ENCODE data around the gene LAMTOR1. TPM values are rescaled to one million over a fixed set of nuclear protein-coding genes. Genes with fewer than 3 reads are reported as not detected.

LAMTOR1 gene
- total RNA-seq, 1 donor from 2014 or later = 65.8 TPM

DNA sequence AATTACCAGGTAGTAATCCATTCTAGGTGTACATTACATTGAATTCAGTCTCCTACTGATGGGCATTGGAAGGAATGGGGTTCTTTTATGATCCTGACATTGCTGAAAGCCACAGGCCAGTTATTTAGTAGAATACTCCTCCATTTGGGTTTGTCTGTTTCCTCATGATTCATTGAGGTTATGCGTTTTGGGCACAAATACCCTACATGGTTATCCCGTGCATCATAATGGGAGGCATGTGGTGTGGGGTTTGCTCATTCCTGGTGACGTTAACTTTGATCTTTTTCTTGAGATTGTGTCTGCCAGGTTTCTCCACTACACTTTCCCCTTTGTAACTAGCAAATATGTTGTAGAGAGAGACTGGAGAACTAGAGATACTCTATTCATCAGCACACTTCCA, 38.0 kb upstream of the LAMTOR1 start:
- Histone ChIP-seq H3K4me3 (ENCODE audit: insufficient read depth, low read depth, low read length) (no peak overlapping the region), H4K20me1 (ENCODE audit: insufficient read depth, low read length) (no peaks in the 10 kb centered on the region), H3K9me3 (ENCODE audit: insufficient read depth, low read depth, low read length) (no peaks in the 10 kb centered on the region), H3K27me3 (ENCODE audit: insufficient read depth, low read length) (no peaks in the 10 kb centered on the region), H3K4me2 (ENCODE audit: low read length) (peak overlapping the region; percentile 61), H3K9ac (ENCODE audit: low read length) (peak overlapping the region; percentile 52), H3K4me1 (ENCODE audit: insufficient read depth, low read length) (peaks cover 20% of the 10 kb centered on the region), H3K36me3 (ENCODE audit: insufficient read depth, low read length) (no peaks in the 10 kb centered on the region), H3K79me2 (ENCODE audit: insufficient read depth, low read length) (no peaks in the 10 kb centered on the region), H3K27ac (ENCODE audit: low read depth, low read length) (peak overlapping the region; percentile 74), H2AFZ (ENCODE audit: low read depth, low read length) (no peak overlapping the region)
- Mint-ChIP-seq H3K4me1 (ENCODE audit: low read depth, unreplicated experiment) (peaks cover 18% of the 10 kb centered on the region), H3K4me3 (ENCODE audit: unreplicated experiment) (no peak overlapping the region), H3K9me3 (ENCODE audit: unreplicated experiment) (no peaks in the 10 kb centered on the region), H3K27ac (ENCODE audit: unreplicated experiment) (peak overlapping the region; percentile 56), H3K36me3 (ENCODE audit: low read depth, unreplicated experiment) (no peaks in the 10 kb centered on the region), H3K27me3 (ENCODE audit: low read depth, unreplicated experiment) (no peaks in the 10 kb centered on the region)
- DNase-seq (ENCODE audit: low read depth) (peak; percentile 96), FAIRE-seq (peak; percentile 93)
- TF ChIP-seq, protein P1, sequence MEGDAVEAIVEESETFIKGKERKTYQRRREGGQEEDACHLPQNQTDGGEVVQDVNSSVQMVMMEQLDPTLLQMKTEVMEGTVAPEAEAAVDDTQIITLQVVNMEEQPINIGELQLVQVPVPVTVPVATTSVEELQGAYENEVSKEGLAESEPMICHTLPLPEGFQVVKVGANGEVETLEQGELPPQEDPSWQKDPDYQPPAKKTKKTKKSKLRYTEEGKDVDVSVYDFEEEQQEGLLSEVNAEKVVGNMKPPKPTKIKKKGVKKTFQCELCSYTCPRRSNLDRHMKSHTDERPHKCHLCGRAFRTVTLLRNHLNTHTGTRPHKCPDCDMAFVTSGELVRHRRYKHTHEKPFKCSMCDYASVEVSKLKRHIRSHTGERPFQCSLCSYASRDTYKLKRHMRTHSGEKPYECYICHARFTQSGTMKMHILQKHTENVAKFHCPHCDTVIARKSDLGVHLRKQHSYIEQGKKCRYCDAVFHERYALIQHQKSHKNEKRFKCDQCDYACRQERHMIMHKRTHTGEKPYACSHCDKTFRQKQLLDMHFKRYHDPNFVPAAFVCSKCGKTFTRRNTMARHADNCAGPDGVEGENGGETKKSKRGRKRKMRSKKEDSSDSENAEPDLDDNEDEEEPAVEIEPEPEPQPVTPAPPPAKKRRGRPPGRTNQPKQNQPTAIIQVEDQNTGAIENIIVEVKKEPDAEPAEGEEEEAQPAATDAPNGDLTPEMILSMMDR (IDR thresholded peaks at IDR 0.05; ENCODE audit: insufficient read depth, low read depth, low read length) = no peak
- TF ChIP-seq EZH2 (IDR thresholded peaks at IDR 0.05; ENCODE audit: insufficient read depth, low read length) = no peak

DNA sequence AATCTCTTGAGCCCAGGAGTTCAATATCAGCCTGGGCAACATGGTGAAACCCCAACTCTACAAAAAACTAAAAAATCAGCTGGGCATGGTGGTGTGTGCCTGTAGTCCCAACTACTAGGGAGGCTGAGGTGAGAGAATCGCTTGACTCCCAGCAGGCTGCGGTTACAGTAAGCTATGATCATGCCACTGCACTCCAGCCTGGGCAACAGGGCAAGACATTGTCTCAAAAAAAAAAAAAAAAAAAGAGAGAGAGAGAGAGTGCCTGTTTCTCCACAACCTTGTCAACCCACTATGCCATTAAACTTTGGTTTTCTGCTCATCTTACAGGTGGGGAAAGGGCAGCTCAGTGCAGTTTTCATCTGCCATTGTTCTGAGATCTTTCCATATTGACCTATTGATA, 37.6 kb upstream of the LAMTOR1 start:
- Mint-ChIP-seq H3K36me3 (ENCODE audit: low read depth, unreplicated experiment) (no peaks in the 10 kb centered on the region), H3K4me3 (ENCODE audit: unreplicated experiment) (no peak overlapping the region), H3K4me1 (ENCODE audit: low read depth, unreplicated experiment) (peaks cover 18% of the 10 kb centered on the region), H3K27me3 (ENCODE audit: low read depth, unreplicated experiment) (peaks cover 3% of the 10 kb centered on the region), H3K27ac (ENCODE audit: unreplicated experiment) (no peak overlapping the region), H3K9me3 (ENCODE audit: unreplicated experiment) (no peaks in the 10 kb centered on the region)
- TF ChIP-seq EZH2 (IDR thresholded peaks at IDR 0.05; ENCODE audit: insufficient read depth, low read length) = no peak
- TF ChIP-seq, protein P1 (IDR thresholded peaks at IDR 0.05; ENCODE audit: insufficient read depth, low read depth, low read length) = no peak
- no peak overlapping the region for H3K9ac ChIP-seq (ENCODE audit: low read length)
- DNase-seq (ENCODE audit: low read depth) (no peak), FAIRE-seq (no peak)
- peak overlapping the region; percentile 74 for H3K27ac ChIP-seq (ENCODE audit: low read depth, low read length)
- no peaks in the 10 kb centered on the region for H3K9me3 ChIP-seq (ENCODE audit: insufficient read depth, low read depth, low read length)
- H3K4me2 ChIP-seq (ENCODE audit: low read length) = peak overlapping the region; percentile 61
- H4K20me1 ChIP-seq (ENCODE audit: insufficient read depth, low read length) = no peaks in the 10 kb centered on the region
- H3K4me1 ChIP-seq (ENCODE audit: insufficient read depth, low read length) = peaks cover 20% of the 10 kb centered on the region
- H3K27me3 ChIP-seq (ENCODE audit: insufficient read depth, low read length) = no peaks in the 10 kb centered on the region
- no peak overlapping the region for H2AFZ ChIP-seq (ENCODE audit: low read depth, low read length)
- H3K4me3 ChIP-seq (ENCODE audit: insufficient read depth, low read depth, low read length) = no peak overlapping the region
- no peaks in the 10 kb centered on the region for H3K36me3 ChIP-seq (ENCODE audit: insufficient read depth, low read length)
- H3K79me2 ChIP-seq (ENCODE audit: insufficient read depth, low read length) = no peaks in the 10 kb centered on the region

DNA sequence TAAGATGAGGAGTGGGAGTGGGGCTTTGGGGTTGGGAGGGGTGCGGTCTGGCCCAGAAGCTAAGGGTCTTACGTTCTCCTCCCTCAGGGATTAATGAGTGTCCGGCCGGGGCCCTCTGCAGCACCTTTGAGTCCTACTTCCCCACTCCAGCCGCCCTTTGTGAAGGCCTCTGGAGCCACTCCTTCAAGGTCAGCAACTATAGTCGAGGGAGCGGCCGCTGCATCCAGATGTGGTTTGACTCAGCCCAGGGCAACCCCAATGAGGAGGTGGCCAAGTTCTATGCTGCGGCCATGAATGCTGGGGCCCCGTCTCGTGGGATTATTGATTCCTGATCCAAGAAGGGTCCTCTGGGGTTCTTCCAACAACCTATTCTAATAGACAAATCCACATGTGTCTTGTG, 36.4 kb upstream of the LAMTOR1 start:
- peaks cover 18% of the 10 kb centered on the region for H3K4me1 Mint-ChIP-seq (ENCODE audit: low read depth, unreplicated experiment)
- Histone ChIP-seq H3K4me3 (ENCODE audit: insufficient read depth, low read depth, low read length) (no peak overlapping the region), H3K4me1 (ENCODE audit: insufficient read depth, low read length) (peaks cover 17% of the 10 kb centered on the region), H2AFZ (ENCODE audit: low read depth, low read length) (no peak overlapping the region), H3K27ac (ENCODE audit: low read depth, low read length) (no peak overlapping the region), H3K79me2 (ENCODE audit: insufficient read depth, low read length) (no peaks in the 10 kb centered on the region), H3K36me3 (ENCODE audit: insufficient read depth, low read length) (no peaks in the 10 kb centered on the region), H3K9me3 (ENCODE audit: insufficient read depth, low read depth, low read length) (no peaks in the 10 kb centered on the region), H4K20me1 (ENCODE audit: insufficient read depth, low read length) (no peaks in the 10 kb centered on the region), H3K4me2 (ENCODE audit: low read length) (no peak overlapping the region), H3K27me3 (ENCODE audit: insufficient read depth, low read length) (no peaks in the 10 kb centered on the region), H3K9ac (ENCODE audit: low read length) (no peak overlapping the region)
- no peaks in the 10 kb centered on the region for H3K36me3 Mint-ChIP-seq (ENCODE audit: low read depth, unreplicated experiment)
- no peak for TF ChIP-seq EZH2 (IDR thresholded peaks at IDR 0.05; ENCODE audit: insufficient read depth, low read length)
- TF ChIP-seq, protein P1 (IDR thresholded peaks at IDR 0.05; ENCODE audit: insufficient read depth, low read depth, low read length) = no peak
- peaks cover 6% of the 10 kb centered on the region for H3K27me3 Mint-ChIP-seq (ENCODE audit: low read depth, unreplicated experiment)
- H3K4me3 Mint-ChIP-seq (ENCODE audit: unreplicated experiment) = no peak overlapping the region
- H3K27ac Mint-ChIP-seq (ENCODE audit: unreplicated experiment) = no peak overlapping the region
- no peak for FAIRE-seq
- no peaks in the 10 kb centered on the region for H3K9me3 Mint-ChIP-seq (ENCODE audit: unreplicated experiment)
- no peak for DNase-seq (ENCODE audit: low read depth)
